ENCODE data around the gene SLC2A1.

Gene SLC2A1

DNA sequence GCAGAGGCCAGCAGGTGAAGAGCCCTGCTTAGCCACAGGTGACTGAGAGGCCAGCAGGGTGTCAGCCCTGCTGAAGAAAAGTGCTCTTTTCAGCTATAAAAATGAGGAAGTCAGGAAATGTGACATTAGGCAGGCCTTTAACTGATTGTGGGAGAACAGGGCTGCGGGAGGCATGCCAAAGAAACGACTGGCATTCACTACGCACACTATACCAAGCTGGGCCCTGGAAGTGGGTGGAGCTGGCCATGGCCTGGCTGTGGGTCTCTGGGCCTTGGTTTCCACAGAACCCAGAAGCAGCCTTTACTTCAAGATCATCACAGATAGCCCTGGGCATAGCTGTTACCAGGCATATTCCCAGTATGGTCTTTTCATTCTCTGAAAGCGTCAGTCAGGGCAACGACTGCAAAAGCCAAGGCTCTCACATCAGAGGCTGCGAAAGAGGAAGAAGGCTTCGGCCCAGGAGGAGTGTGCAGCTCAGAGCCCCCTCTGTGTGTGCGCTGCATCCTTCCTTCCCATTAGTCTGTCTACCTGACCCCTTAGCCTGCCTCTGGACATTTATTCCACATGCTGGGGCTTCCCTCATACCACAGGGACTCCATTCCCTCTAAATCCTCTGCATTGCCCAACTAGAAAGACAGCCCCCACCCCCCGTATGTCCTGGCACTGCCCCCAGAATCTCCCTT is 14.3 kb downstream of the SLC2A1 start:
- DNase-seq (ENCODE audit: extremely low read depth in 1 of 2, low read depth in 1 of 2) = no peak

DNA sequence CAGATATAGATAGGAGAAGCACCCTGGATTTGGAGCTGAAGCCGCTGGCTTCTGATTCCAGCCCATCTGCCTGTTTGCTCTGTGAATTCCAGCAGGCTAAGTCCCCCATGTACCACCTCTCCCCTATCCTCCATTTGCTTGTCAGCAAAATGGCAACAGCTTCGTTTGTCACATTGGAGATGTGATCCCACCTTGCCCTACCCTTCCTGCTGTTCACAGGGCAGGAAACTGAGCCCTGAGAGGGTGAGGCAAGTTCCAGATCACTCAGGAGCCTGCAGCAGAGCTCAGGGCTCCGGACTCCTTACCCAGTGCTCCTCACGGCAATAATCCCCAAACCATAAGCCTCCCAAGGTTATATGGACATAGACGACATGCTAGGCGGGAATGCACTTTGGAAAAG is 14.9 kb downstream of the SLC2A1 start:
- no peak for DNase-seq (ENCODE audit: extremely low read depth in 1 of 2, low read depth in 1 of 2)

DNA sequence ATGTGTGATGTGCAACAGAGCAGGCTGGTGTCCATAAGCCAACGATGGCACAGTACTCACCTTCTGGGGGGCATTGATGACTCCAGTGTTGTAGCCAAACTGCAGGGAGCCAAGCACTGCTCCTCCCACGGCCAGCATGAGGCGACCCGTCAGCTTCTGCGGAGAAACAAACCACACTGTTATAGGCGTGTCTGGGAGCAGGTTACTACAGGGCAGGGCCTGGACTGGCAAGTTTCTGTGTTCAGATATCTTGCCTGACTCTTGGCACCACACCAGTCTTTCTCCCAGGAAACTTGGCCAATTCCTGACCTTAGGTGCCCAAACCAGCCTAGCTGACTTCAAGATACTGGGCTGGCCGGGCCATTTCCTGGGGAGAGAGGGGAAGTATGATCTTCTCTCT is 15.5 kb downstream of the SLC2A1 start:
- no peak for DNase-seq (ENCODE audit: extremely low read depth in 1 of 2, low read depth in 1 of 2)

DNA sequence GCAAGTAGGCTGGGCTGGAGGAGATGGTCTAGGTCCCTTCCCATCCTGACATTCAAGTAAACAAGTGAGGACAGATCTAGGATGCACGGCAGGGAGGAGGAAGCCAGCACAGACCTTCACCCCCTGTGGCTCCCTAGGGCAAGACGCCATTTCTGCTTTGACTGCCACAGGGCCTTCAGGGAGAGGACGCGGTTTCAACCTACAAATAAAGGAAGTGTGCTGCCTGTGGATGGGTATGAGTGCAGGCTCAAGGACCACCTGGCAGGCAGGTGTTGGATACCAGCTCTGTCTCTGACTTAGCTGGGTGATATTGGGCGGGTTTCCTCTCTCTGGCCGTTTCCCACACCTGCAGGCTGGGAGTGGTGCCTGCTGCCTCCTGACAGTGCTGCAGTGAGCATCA is 16.2 kb downstream of the SLC2A1 start:
- DNase-seq (ENCODE audit: extremely low read depth in 1 of 2, low read depth in 1 of 2) = no peak

DNA sequence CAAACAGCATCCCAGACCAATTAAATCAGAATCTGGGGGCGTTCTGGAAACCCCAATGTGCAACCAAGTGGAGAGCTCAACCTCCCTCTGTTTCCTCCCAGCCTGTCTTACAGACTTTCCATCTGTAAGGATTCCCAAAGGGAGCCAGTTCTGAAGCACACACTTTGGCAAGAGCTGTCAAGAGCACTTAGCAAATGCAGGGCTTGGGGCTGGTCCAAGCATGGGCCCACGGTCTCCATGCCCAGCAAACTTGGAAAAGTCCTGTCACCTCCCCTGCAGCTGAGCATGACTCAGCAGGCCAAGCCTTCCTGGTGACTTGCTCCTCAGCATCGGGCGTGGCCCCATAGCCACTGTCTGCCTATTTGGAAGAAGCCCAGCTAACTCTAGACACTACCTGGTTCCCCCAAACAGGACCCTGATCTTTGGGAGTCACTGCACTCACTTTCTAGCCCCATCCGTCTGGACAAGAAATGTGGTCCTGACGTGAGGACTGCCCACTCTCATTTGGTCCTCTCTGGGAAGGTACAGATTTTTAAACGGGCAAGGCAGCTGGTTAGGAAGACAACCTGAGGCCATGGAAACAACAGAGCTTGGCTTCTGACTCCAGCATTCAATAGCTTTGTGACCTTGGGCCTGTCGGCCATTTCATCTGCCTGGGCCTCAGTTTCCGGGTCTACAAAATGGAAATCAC is 16.9 kb downstream of the SLC2A1 start:
- DNase-seq (ENCODE audit: extremely low read depth in 1 of 2, low read depth in 1 of 2) = no peak

DNA sequence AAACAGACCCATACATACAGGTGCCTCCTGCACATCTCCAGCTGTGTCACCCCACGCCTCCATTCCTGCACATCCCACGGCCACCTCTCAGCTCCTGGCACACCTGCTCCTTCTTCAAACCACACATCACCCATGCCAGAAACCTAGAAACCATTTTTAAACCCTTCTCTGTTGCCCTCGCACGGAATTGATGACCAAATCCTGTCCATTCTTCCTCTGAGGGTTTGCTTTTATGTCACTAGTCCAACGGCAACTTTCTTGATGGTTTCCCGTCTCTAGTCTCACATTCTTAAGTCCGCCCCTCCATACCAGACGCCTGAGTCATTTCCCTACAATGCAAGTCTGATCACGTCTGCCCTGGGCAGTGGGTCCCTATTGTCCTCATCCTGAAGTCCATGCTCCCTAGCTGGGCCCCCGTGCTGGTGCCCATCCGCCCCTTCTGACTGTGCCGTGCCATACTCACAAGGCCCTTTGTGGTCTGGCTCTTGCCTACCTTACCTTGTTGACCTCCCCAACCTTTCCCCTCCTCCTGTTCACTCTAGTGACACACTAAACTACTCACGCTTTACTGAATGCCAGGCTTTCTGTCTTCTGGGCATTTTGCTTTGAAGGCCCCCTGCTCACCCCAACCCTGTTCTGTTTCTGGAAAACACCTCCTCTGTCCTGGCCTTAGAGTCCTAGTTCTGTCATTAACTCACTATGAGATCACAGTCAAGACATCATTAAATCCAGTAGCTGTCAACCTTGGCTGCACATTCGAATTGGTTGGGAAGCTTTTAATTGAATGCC is 17.6 kb downstream of the SLC2A1 start:
- no peak for DNase-seq (ENCODE audit: extremely low read depth in 1 of 2, low read depth in 1 of 2)

DNA sequence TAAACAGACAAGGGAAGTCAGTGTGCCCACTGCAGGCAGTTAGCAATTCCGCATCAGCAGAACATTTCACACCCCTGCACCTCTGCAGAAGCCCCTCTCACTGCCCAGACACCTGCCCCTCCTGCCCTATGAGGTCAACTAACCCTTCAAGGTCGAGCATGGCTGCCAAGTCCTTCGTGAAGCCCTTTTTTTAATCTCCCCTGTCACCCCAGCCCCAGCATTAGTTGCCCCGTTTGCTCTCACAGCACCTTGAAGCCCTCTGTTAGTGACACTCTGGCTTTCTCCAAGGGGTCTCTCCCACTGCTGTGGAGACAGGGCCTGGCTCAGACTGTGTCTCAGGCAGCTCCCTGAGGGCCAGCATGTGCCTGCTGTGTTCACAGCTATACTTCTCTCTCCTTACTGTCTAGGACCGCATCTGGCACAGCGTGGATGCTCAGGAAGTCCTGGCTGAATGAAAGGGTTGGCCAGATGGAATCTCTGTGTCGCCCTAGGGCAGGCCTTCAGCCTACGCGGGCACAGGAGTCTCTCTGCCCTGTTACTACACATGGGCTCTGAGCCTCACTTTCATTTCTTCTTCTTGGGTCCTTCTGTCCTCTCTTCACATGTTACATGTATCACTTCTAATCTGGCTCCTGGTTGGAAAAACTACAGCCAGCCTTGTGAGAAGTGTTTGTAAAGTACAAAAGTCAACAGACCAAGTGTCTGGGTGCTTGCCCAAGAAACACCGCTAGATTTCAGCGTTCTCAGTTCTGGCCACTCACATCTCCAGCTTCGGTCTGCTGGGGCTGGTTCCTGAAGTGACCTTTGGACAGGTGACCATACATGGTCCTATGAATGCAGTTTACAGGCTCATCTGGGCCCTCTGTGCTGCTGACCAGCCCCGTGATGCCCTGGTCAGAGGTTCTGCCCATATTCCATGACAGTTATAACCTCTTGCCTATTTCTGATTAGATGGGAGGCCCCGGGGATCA is 19.7 kb downstream of the SLC2A1 start:
- no peak for DNase-seq (ENCODE audit: extremely low read depth in 1 of 2, low read depth in 1 of 2)

DNA sequence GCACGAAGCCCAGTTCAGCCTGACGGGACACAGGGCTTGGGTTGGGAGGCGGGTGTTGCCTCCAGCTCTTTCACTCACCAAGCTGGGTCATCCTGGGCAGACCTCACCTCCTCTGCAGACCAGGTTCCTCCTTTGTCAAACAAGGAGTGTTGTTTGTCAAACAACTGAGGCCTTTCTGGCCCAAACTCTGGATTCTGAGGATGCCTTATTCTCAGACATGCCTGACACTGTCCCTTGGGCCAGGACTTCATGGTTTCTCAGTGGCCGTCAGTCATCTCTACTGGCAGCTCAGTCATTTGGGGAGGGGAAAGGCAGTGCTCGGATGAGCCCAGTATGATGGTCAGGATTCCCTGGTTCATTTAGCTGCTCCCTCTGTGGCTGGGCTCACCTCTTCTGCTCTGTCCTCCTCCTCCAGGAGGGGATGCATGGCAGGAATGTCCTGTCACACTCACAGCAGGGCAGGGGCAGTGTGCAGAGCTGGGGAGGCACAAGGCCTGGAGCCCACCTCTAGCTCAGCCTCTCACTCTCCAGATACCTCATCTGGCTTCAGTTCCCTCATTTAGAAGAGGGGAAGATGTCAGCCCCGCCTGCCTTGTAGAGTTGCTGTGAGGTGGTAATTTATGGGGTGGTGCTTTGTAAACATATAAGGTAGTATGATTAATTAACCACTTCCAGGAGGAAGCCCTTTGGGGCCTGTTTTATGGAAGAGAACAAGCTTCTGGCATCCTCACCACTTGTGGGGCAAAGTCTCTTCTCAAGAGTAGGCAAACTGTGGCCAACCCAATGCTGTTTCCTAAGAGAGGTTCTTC is 20.6 kb downstream of the SLC2A1 start:
- no peak for DNase-seq (ENCODE audit: extremely low read depth in 1 of 2, low read depth in 1 of 2)

DNA sequence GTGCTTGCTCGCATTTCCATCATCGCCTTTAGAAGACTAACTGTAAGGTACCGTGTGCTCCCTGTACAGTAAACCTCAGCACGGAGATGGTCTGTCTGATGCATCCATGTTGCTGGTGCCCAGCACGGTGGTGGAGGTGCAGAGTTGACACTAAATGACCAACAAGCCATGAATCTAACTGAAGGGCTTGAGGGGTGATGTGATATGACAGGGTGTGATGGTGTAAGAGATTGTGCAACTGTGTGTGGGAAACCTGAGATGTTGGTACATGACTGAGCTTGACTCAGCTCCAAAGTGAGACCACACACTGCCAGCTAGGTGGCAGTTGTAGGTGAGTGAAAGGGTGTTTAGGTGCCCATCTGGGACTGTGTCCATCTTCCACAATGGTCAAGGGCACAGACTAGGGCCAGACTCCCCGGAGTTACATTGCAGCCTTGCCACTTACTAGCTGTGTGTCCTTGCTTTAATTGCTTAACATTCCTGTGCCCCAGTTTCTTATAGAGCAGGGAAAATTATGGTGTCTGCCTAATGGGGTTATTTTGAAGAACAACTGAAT is 21.4 kb downstream of the SLC2A1 start:
- DNase-seq (ENCODE audit: extremely low read depth in 1 of 2, low read depth in 1 of 2) = no peak

DNA sequence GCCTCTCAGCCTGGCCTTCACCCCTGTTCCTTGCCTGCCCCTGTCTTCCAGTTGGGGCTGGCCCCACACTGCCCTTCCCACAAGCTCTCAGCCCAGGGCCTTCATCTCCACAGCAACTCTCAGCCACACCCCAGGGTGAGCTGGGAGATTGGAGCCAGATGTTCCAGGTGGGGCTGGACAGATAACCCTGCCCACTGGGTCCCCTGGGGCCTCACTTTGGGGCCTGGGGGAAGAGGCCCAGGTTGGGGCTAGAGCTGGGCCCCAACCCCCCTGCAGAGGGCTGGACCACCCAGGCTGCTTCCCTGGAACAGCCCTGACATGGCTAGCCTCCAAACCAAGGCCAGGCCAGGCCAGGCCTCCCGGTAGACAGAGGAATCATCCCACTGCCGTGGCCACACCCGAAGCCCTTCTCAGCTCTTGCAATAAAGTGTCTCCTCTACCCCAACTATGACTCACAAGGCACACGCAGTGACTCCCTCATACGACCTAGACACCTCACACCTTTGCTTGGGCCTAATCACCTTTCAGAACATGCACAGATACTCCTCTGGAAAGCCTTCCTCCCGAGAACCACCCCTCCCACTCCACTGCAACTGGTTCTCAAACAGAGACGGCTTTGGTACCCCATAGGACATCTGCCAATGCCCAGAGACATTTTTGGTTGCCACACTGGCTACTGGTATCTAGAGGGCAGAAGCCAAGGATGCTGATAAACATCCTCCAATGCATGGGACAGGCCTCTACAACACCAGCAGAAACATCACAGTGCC is 22.2 kb downstream of the SLC2A1 start:
- DNase-seq (ENCODE audit: extremely low read depth in 1 of 2, low read depth in 1 of 2) = no peak

DNA sequence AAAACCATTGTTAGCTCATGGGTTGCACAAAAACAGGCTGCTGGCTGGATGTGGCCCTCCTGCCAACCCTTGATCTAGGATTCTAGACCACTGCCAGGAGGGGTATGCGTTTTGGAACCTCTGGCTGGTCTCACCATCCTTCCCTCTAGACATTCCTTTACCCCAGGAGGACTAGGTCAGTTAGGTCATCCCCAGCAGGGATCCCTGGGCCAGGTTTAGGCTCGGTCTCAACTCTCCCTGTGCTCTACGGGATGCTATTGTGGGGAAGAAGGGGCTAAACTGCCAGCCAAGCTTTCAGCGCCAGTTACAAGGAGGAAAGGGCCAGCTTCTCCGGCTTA is 22.7 kb downstream of the SLC2A1 start:
- no peak for DNase-seq (ENCODE audit: extremely low read depth in 1 of 2, low read depth in 1 of 2)

DNA sequence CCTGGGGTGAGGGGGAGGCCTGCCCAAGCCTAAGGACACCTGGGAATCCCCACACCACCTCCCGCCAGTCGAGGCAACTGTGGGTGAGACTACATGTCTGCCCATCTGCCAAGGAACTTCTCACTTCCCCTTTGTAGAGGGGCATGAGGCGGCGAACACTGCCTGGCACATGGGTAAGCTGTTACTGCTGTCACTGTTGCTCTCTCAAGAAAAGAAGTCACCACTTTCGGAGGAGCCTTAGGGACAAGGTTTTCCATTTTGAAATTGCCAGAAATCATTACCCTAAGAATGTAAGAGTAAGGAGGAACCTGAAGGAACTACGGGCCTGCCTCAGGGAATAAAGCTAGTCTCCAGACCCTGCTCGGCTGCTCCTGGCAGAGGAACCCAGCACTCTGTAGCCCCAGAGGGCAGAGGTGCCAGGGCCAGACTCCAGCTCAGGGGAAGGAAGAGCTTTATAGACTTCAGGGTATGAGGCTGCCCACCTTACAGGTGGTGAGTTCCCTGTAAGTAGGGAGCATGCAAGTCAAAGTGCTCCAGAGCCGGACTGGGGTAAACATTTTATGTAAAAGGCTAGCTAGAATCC is 23.3 kb downstream of the SLC2A1 start:
- no peak for DNase-seq (ENCODE audit: extremely low read depth in 1 of 2, low read depth in 1 of 2)

DNA sequence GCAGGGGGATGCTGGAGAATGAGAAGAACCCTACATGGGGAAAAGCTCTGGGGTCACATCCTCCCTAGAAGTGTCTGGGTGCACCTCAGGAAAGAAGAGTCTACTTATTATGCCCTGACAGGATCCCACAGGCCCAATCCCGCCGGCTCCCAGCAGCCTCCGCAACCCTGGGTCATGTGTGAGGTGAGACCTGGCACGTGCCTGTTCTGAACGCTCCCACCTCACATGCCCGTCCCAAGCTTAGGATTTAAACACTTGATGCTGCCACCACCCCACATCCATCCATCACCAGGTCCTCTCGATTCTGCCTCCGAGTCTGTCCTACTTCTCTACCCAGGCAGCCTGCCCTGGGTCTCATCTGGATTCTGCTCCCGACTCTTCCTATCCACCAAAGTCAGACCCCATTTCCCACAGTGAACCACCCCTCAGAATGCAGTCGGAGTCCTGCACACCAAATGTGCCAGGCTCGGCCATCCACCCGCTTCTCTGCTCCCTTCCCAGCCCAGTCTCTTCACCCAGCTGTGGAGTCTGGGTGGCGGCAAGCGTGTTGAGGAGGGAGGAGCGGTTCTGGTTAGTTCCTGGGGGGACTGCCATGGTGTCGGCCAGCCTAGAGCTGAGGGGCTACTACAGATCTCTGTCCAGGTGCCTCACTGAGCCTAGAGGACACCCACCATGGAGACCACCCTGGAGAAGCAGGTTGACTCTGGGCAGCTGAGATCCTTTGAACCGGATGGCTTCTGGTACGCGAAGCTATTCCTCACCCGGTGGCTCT is 23.9 kb downstream of the SLC2A1 start:
- DNase-seq (ENCODE audit: extremely low read depth in 1 of 2, low read depth in 1 of 2) = no peak

DNA sequence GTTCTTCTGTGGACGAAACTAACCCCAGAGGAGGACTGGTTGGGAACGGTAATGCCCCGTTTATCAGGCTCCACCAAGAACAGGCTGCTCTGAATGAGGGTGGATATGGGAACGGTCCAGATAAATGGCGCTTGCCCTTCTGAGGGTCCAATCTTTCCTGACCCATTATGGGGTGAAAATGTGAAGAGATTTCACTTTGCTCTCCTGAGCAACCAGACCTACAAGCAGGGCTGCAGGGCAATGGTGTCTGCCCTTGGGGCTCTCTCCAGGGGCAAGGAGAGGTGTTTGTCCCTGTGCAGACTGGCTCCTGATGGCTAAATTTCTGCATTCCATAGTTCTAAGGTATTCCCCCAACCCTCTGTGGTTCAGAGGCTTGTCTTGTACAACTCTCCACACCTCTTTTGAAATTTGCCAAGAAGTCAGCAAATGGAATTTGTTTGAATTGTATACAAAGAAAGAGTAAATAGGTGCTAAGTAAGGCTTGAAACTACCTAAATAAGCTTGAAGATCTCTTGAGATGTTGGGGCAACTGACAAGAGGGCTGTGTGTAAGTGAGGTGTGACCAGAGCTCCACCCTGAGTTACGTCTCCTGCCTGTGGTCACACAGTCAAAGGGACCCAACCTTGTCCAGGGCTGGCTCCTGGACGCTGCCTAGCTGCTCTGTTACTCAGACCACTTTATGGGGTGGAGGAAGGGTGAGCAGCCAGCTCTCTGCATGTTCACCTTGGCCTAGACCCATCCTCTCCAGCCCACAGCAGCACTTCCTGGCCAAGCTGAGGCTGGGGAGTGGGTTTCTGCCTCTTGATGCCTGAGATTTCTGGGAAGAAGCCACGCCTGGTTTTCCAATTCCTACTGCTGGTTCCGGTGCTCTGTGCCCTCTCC is 24.8 kb downstream of the SLC2A1 start:
- DNase-seq (ENCODE audit: extremely low read depth in 1 of 2, low read depth in 1 of 2) = no peak

DNA sequence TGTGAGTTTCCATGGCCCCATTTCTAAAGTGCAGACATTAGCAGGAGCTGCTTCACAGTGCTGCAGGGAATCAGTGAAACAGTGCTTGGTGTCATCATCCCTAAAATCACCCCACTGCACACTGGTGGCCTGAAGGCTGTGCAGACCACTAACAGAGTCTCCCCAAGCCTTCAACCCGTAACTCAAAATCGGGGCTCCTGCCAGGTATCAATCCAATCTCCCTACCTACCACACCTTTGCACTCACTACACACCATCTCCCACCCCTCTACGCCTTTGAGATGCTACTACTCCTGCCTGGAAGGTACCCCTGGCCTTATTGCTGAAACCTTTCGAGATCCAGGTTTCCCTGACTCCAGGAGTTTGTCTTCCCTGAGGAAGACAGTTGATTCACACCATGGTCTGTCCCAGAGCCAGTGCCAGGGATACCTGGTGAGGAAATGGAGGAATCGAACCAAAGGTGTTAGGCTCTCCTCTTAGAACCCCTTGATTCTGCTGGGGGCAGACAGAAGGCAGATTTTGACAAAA is 25.5 kb downstream of the SLC2A1 start:
- no peak for DNase-seq (ENCODE audit: extremely low read depth in 1 of 2, low read depth in 1 of 2)

DNA sequence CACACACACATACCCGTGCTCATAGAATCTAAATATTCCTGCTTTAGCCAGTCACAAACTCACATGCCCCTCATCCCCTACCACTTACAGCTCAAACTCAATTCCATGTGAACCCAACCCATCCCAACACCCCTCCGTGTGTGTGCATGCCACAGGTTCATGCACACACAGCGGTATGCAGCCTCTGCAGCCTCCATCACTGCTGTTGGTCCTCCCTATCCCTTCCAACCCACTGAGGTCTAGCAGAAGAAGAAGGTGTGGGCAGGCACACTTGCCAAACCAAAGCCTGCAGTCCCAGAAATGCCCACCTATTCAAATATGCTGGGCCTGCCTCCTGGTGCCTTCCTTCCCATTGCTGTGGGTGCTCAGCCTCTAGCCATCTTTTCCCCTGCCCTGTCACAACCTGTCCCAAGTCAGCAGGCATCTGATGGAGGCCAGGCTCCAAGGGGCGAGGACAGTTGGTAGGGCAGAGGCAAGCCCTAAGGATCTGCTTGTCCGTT is 26.2 kb downstream of the SLC2A1 start:
- no peak for DNase-seq (ENCODE audit: extremely low read depth in 1 of 2, low read depth in 1 of 2)

All from stimulated activated CD8-positive, alpha-beta memory T cell treated with anti-CD3 and anti-CD28 coated beads, Interleukin-7, amount 100 ng/mL, for 48 hours (primary cell).